Panc1 (cell line): ENCODE measurements around the gene MAST4.

Source experiments
- TF ChIP-seq, protein P1 (sequence below): fragments of 450-650 bp; IDR thresholded peaks from 2 replicates; pipeline ENCODE4 v1.5.1; 2017; ENCODE audit warnings: mild to moderate bottlenecking
- TF ChIP-seq, protein P2 (sequence below), 2 experiments: IDR thresholded peaks; 2 replicates each; pipeline ENCODE4 v1.6.1; 2011 to 2012; ENCODE audit warnings: low read depth in 2 of 2, control low read depth in 1 of 2, low read length in 1 of 2, mild to moderate bottlenecking in 1 of 2, moderate library complexity in 1 of 2; ENCODE audit not compliant: insufficient read depth in 1 of 2

DNA sequence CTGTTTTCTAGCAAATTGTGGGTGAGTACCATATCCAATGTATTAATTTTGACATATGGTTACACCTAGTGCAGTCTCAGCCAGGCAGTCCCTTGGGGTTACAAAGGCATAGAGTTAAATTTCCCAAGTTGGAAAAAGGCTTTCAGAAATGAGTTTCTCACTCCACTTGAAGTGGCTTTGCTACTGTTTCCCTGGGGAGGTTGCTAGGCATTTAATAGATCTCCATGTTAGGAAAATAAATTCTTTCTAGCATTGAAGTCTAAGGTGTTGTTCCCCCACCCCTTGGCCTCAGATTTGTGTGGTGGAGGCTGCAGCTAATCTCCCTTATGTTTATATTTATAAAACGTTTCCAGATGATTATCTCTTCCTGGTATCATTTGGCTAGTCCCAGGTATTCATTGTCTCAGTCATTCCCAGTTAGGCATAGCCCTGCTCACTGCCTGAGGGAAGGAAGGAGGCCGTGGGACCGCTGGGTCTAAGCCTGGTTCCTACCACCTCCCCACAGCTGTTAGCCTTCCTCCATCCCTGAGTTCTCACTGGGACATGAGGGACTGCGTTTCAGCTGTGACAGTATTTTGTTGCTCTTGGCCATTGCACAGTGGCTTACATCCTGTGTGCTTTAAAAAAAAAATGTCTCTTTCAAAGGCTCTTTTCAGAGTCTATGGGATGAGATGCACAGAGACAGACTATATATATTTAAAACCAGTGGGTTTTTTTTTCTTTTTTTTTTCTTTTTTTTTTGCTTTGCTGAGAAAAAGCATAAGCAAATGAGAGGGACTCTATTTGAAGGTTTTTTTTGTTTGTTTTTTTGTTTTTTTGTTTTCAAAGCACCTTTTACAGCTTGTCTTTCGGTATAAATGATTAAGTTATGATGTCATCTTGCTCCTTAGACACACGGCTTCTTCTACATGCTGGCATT, 121.5 kb downstream of the MAST4 start:
- TF ChIP-seq, protein P1, sequence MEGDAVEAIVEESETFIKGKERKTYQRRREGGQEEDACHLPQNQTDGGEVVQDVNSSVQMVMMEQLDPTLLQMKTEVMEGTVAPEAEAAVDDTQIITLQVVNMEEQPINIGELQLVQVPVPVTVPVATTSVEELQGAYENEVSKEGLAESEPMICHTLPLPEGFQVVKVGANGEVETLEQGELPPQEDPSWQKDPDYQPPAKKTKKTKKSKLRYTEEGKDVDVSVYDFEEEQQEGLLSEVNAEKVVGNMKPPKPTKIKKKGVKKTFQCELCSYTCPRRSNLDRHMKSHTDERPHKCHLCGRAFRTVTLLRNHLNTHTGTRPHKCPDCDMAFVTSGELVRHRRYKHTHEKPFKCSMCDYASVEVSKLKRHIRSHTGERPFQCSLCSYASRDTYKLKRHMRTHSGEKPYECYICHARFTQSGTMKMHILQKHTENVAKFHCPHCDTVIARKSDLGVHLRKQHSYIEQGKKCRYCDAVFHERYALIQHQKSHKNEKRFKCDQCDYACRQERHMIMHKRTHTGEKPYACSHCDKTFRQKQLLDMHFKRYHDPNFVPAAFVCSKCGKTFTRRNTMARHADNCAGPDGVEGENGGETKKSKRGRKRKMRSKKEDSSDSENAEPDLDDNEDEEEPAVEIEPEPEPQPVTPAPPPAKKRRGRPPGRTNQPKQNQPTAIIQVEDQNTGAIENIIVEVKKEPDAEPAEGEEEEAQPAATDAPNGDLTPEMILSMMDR = no peak
- TF ChIP-seq, protein P2, sequence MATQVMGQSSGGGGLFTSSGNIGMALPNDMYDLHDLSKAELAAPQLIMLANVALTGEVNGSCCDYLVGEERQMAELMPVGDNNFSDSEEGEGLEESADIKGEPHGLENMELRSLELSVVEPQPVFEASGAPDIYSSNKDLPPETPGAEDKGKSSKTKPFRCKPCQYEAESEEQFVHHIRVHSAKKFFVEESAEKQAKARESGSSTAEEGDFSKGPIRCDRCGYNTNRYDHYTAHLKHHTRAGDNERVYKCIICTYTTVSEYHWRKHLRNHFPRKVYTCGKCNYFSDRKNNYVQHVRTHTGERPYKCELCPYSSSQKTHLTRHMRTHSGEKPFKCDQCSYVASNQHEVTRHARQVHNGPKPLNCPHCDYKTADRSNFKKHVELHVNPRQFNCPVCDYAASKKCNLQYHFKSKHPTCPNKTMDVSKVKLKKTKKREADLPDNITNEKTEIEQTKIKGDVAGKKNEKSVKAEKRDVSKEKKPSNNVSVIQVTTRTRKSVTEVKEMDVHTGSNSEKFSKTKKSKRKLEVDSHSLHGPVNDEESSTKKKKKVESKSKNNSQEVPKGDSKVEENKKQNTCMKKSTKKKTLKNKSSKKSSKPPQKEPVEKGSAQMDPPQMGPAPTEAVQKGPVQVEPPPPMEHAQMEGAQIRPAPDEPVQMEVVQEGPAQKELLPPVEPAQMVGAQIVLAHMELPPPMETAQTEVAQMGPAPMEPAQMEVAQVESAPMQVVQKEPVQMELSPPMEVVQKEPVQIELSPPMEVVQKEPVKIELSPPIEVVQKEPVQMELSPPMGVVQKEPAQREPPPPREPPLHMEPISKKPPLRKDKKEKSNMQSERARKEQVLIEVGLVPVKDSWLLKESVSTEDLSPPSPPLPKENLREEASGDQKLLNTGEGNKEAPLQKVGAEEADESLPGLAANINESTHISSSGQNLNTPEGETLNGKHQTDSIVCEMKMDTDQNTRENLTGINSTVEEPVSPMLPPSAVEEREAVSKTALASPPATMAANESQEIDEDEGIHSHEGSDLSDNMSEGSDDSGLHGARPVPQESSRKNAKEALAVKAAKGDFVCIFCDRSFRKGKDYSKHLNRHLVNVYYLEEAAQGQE (IDR thresholded peaks at IDR 0.05; ENCODE audit: insufficient read depth in 1 of 2, low read depth in 2 of 2, low read length in 1 of 2) = no peak
